Muscle layer of colon (tissue), 2 donors: ENCODE measurements around the gene CFAP54.
"Not testable (repeated sequence)": the region's sequence is repeated elsewhere in the genome, so short reads cannot be mapped to it uniquely, and the experiment has no call there.

Source experiments
- H3K27ac ChIP-seq: one replicate; pipeline ENCODE4 v1.7.0; 2013; ENCODE audit warnings: low read depth, mild to moderate bottlenecking, low read length, moderate library complexity
- H3K27me3 ChIP-seq, 2 donors: one replicate each; pipeline ENCODE4 v1.7.0; 2013; ENCODE audit warnings: low read length in 2 of 2, mild to moderate bottlenecking in 2 of 2; ENCODE audit not compliant: insufficient read depth in 2 of 2, control insufficient read depth in 1 of 2
- H3K36me3 ChIP-seq: one replicate; pipeline ENCODE4 v1.7.0; 2013; ENCODE audit warnings: mild to moderate bottlenecking, low read length; ENCODE audit not compliant: insufficient read depth
- H3K4me1 ChIP-seq: one replicate; pipeline ENCODE4 v1.7.0; 2013; ENCODE audit warnings: mild to moderate bottlenecking, low read length; ENCODE audit not compliant: insufficient read depth
- H3K4me3 ChIP-seq, 2 donors: one replicate each; pipeline ENCODE4 v1.7.0; 2013; ENCODE audit warnings: low read length in 2 of 2, low read depth in 1 of 2, mild to moderate bottlenecking in 1 of 2, moderate library complexity in 1 of 2
- H3K9ac ChIP-seq: one replicate; pipeline ENCODE4 v1.7.0; 2013; ENCODE audit warnings: low read length
- H3K9me3 ChIP-seq: one replicate; pipeline ENCODE4 v1.7.0; 2013; ENCODE audit warnings: mild to moderate bottlenecking, low read length
- donor health status: abdominal sarcoma.
- donor health status: Adenocarcinoma of cecum.

CFAP54 gene

GRCh38 chr12:96456265-96456974, 33.0 kb upstream of the CFAP54 start:
- Histone ChIP-seq H3K4me1 (no peaks in the 10 kb centered on the region), H3K27ac (no peak overlapping the region), H3K27me3 (no peaks in the 10 kb centered on the region), H3K9ac (no peak overlapping the region), H3K36me3 (no peaks in the 10 kb centered on the region), H3K9me3 (no peaks in the 10 kb centered on the region), H3K4me3 (no peak overlapping the region)

DNA sequence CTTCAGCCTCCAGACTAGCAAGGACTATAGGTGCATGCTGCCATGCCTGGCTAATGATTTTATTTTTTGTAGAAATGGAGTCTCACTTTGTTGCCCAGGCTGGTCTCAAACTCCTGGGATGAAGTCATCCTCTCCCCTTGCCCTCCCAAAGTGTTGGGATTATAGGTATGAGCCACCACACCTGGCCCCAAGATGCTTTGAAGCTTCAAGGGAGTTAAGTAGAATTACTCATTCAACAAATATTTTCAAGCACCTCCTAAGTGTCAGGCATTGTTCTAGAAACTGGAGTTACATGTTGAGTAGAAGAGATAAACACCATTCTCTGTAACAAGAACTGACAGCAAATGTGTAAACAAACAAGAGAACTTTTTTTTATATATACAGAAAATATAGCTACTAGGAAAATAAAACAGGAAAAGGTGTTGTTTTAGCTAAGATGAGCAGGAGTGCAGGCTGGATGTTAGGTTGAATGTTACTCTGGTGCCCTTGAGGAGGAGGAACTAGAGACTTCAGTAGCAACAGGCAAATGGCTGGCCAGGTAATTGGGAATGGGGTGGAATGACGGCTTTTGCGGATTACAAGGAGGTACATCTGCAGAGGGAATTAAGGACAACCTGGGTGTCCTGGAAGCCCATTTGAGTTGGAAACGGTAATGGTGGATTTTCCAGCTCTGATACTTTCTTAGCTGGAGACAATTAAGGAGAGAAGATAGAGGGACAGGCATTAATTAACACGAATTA, 32.0 kb upstream of the CFAP54 start:
- no peaks in the 10 kb centered on the region for H3K9me3 ChIP-seq
- H3K4me3 ChIP-seq = no peak overlapping the region
- H3K27ac ChIP-seq = no peak overlapping the region

GRCh38 chr12:96459281-96459680, 30.1 kb upstream of the CFAP54 start:
- H3K4me3 ChIP-seq, H3K9ac ChIP-seq, H3K27ac ChIP-seq, H3K4me1 ChIP-seq, H3K9me3 ChIP-seq, H3K27me3 ChIP-seq, H3K36me3 ChIP-seq: not testable (repeated sequence)

More for the DNA sequence above, 32.0 kb upstream of the CFAP54 start:
- H3K4me1 ChIP-seq = no peaks in the 10 kb centered on the region
- no peak overlapping the region for H3K9ac ChIP-seq
- no peaks in the 10 kb centered on the region for H3K36me3 ChIP-seq
- no peaks in the 10 kb centered on the region for H3K27me3 ChIP-seq

DNA sequence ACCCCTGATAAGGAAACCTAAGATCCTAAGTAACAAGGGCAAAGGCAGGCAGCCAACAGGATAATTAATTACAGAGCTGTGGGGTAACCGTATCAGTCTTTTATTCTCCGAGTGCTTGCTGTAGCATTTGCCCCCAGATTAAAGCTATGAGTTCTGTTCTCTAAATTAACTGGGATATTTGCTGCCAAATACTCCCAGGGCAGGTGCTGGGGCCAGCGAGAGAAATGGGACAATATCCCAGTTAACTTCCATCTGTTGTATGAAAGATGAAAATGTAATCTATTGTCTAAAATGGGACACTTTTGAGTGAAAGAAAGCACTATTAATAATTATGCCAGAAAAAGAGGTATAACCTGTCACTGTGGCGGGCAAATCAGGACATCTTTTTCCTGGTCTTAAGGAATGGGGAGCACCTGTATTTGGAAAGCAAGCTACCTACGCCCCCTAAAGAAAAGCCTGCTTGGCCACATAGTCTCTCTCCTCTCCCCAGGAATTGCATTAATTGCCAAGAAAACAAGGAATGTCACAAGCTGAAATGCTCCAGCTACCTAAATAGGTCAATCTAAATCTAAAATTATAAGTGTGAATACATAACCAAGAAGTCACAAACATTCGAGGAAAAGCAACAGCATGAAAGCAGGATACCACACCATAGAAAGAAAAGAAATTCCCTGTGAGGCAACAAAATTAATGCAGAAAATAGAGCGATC, 26.7 kb upstream of the CFAP54 start:
- H3K9ac ChIP-seq = no peak overlapping the region
- no peaks in the 10 kb centered on the region for H3K9me3 ChIP-seq

GRCh38 chr12:96465896-96466295, 23.5 kb upstream of the CFAP54 start:
- Histone ChIP-seq H3K36me3 (no peaks in the 10 kb centered on the region), H3K27ac (no peak overlapping the region), H3K27me3 (no peaks in the 10 kb centered on the region), H3K4me1 (no peaks in the 10 kb centered on the region), H3K9me3 (no peaks in the 10 kb centered on the region), H3K9ac (no peak overlapping the region), H3K4me3 (no peak overlapping the region)

More for the DNA sequence above, 26.7 kb upstream of the CFAP54 start:
- H3K4me1 ChIP-seq = no peaks in the 10 kb centered on the region
- H3K4me3 ChIP-seq = no peak overlapping the region
- no peak overlapping the region for H3K27ac ChIP-seq
- H3K36me3 ChIP-seq = no peaks in the 10 kb centered on the region
- H3K27me3 ChIP-seq = no peaks in the 10 kb centered on the region

- Histone ChIP-seq H3K27ac (no peak overlapping the region), H3K4me1 (no peaks in the 10 kb centered on the region), H3K9ac (no peak overlapping the region), H3K4me3 (no peak overlapping the region), H3K36me3 (no peaks in the 10 kb centered on the region), H3K27me3 (no peaks in the 10 kb centered on the region), H3K9me3 (no peaks in the 10 kb centered on the region)
Measured at GRCh38 chr12:96466939-96467751, 22.2 kb upstream of the CFAP54 start.

DNA sequence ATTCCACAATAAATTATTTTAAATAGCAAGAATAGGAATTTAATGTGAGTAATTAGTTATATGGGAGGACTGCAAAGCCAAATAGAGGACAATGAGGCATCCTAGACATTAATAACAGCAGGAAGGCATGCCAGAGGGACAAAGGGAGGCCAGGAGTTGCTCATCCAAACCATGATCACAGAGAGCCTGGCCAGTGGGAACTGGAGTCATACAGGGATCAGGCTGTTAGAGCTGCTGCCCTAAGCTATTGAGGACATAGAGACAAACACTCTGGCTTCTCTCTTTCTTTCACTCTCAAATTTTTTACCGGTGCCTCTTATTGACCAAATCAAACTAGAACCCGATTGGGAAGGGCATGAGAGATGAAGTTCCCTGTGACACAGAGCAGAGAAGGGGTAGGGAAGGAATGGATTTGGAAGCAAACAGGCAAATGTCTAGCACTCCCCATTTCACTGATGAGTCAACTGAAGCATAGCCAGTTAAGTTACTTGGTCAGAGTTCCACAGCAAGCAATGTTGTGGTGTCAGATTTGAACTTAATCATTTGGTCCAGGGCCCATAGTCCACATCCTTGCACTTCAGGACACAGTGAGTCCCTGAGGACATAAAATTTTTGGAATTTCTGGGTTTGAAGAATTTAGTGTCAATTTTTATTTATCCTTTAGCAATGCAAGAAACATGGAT, 17.9 kb upstream of the CFAP54 start:
- Histone ChIP-seq H3K36me3 (no peaks in the 10 kb centered on the region), H3K9me3 (no peaks in the 10 kb centered on the region), H3K4me1 (no peaks in the 10 kb centered on the region), H3K9ac (no peak overlapping the region), H3K27me3 (no peaks in the 10 kb centered on the region), H3K4me3 (no peak overlapping the region), H3K27ac (no peak overlapping the region)

DNA sequence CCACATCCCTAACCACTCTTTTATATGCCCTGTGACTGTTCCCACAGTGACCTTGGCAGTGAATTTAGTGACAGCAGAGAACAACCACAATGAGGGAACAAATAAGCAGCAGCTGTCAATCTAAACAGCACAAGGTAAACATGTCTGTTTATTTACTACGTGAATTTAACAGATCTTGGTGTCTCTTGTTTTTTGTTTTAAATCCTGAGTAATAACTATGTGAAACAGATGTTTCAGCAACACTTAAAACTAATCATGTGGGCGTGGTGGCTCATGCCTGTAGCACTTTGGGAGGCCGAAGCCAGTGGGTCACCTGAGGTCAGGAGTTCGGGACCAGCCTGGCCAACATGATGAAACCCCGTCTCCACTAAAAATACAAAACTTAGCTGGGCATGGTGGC, 17.0 kb upstream of the CFAP54 start:
- no peaks in the 10 kb centered on the region for H3K9me3 ChIP-seq
- no peaks in the 10 kb centered on the region for H3K36me3 ChIP-seq
- H3K4me1 ChIP-seq = no peaks in the 10 kb centered on the region
- H3K4me3 ChIP-seq = no peak overlapping the region
- H3K9ac ChIP-seq = no peak overlapping the region
- no peak overlapping the region for H3K27ac ChIP-seq
- H3K27me3 ChIP-seq = no peaks in the 10 kb centered on the region

GRCh38 chr12:96473394-96474093, 15.8 kb upstream of the CFAP54 start:
- Histone ChIP-seq H3K4me1 (no peaks in the 10 kb centered on the region), H3K4me3 (no peak overlapping the region), H3K9ac (no peak overlapping the region), H3K9me3 (no peaks in the 10 kb centered on the region), H3K27ac (no peak overlapping the region), H3K27me3 (no peaks in the 10 kb centered on the region), H3K36me3 (no peaks in the 10 kb centered on the region)

DNA sequence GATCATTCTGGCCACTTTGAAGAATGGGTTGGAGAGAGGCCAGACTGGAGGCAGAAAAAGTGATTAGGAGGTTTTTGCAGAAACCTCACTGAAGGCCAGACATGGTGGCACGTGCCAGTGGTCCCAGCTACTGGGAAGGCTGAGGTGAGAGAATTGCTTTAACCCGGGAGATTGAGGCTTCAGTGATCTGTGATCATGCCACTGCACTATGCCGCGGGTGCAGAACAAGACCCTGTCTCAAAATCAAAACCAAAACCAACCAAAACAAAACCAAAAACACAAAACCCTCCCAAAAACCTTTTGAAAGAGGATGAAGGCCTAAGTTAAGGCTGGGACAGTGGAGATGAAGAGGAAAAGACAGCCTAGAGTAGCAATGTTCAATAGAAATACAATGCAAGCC, 15.2 kb upstream of the CFAP54 start:
- no peak overlapping the region for H3K9ac ChIP-seq
- H3K4me3 ChIP-seq = no peak overlapping the region
- no peaks in the 10 kb centered on the region for H3K9me3 ChIP-seq
- no peaks in the 10 kb centered on the region for H3K4me1 ChIP-seq
- no peaks in the 10 kb centered on the region for H3K27me3 ChIP-seq
- no peaks in the 10 kb centered on the region for H3K36me3 ChIP-seq
- H3K27ac ChIP-seq = no peak overlapping the region
